ENCODE data around the gene CHST9. TPM values are rescaled to one million over a fixed set of nuclear protein-coding genes. Genes with fewer than 3 reads are reported as not detected.

CHST9 gene
- total and polyA plus RNA-seq, 3 experiments from 2014 or later, result not detected

DNA sequence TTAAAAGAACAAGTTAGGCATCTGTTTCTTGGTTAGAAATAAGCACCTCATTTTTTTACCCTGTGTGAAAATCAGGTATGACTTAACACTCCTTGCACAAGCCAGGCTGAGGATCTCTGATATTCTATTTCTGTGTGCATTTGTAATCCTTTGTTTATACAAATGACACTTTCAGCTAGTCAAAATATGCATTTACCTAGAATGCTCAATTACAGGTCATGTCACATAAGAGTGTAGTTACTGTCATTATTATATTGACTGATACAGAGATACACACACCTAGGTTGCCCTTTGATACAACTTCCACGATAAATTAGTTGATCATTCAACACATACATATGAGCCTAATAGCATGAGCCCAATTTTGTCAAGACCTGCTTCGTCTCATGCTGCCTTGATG is 144.3 kb downstream of the CHST9 start:
- no peak overlapping the region for H3K27ac ChIP-seq (ENCODE audit: low read depth, low read length)
- H3K4me1 ChIP-seq (ENCODE audit: insufficient read depth, low read length), result no peaks in the 10 kb centered on the region
- H3K9me3 ChIP-seq (ENCODE audit: low read length), result no peaks in the 10 kb centered on the region
- CTCF ChIA-PET, result no interaction called here
- H3K27me3 ChIP-seq (ENCODE audit: insufficient read depth, low read length, poor library complexity, severe bottlenecking), result no peaks in the 10 kb centered on the region
- no peak overlapping the region for H3K4me3 ChIP-seq (ENCODE audit: low read length)
- H3K4me1 Mint-ChIP-seq, result no peaks in the 10 kb centered on the region
- no peaks in the 10 kb centered on the region for H3K27me3 Mint-ChIP-seq
- POLR2A ChIA-PET, result no interaction called here
- no peaks in the 10 kb centered on the region for H3K36me3 Mint-ChIP-seq
- no peaks in the 10 kb centered on the region for H3K36me3 ChIP-seq (ENCODE audit: insufficient read depth, low read length)
- H3K9me3 Mint-ChIP-seq, result peaks cover 0 to 12% (median 7%) of the 10 kb centered on the region in 5 donors
- no peak overlapping the region for H3K27ac Mint-ChIP-seq
- no peak overlapping the region for H3K4me3 Mint-ChIP-seq
- DNase-seq, result no peak

DNA sequence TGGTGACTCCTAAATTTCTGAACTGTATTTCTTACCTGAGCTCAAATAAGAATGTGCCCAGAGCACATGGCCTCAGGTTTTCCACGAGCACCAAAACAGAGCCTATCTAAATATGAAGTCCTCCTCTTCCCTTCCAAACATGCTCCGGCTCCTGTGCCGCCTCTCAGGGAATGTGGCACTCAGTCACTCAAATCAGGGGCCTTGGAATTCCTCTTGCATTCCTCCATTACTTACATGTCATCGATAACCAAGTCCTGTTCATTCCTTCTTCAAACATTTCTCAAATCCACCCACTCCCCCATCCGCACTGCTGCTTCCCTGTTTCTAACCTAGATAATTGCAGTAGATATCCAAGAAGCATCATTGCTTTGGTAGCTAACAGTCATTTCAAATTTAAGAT is 151.4 kb downstream of the CHST9 start:
- Histone ChIP-seq H3K36me3 (ENCODE audit: insufficient read depth, low read length) (no peaks in the 10 kb centered on the region), H3K27me3 (ENCODE audit: insufficient read depth, low read length, poor library complexity, severe bottlenecking) (no peaks in the 10 kb centered on the region), H3K4me1 (ENCODE audit: insufficient read depth, low read length) (no peaks in the 10 kb centered on the region), H3K9me3 (ENCODE audit: low read length) (no peaks in the 10 kb centered on the region), H3K4me3 (ENCODE audit: low read length) (no peak overlapping the region), H3K27ac (ENCODE audit: low read depth, low read length) (no peak overlapping the region)
- ChIA-PET POLR2A (no interaction called here), CTCF (no interaction called here)
- DNase-seq, result no peak
- peaks cover 3 to 13% (median 9%) of the 10 kb centered on the region in 5 donors for H3K9me3 Mint-ChIP-seq
- no peak overlapping the region for H3K27ac Mint-ChIP-seq
- no peaks in the 10 kb centered on the region for H3K27me3 Mint-ChIP-seq
- H3K4me3 Mint-ChIP-seq, result no peak overlapping the region
- H3K36me3 Mint-ChIP-seq, result no peaks in the 10 kb centered on the region
- H3K4me1 Mint-ChIP-seq, result no peaks in the 10 kb centered on the region

DNA sequence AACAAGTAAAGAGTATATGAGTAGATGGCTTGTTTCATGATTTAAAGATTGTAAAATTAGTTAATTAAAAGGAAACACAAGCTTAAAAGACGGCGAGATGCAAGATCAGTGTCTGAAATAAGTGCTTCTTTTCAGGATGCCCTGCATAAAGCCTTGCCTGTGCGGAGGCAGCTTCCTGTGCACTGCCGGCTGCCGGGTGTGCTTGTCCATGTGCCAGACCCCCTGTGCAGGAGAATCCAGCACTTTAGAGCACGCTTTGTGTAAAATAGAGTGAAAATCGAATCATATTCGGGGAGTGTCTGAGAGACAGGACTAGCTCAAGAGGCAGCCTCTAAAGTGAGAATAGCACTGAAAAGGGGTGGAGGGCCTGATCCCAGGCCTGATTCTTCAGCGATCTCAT is 154.7 kb downstream of the CHST9 start:
- Histone ChIP-seq H3K4me3 (ENCODE audit: low read length) (no peak overlapping the region), H3K9me3 (ENCODE audit: low read length) (no peaks in the 10 kb centered on the region), H3K27ac (ENCODE audit: low read depth, low read length) (no peak overlapping the region), H3K4me1 (ENCODE audit: insufficient read depth, low read length) (no peaks in the 10 kb centered on the region), H3K27me3 (ENCODE audit: insufficient read depth, low read length, poor library complexity, severe bottlenecking) (no peaks in the 10 kb centered on the region), H3K36me3 (ENCODE audit: insufficient read depth, low read length) (no peaks in the 10 kb centered on the region)
- Mint-ChIP-seq H3K9me3 (peaks cover 3 to 16% (median 8%) of the 10 kb centered on the region in 5 donors), H3K4me1 (no peaks in the 10 kb centered on the region), H3K4me3 (no peak overlapping the region), H3K27ac (no peak overlapping the region), H3K36me3 (no peaks in the 10 kb centered on the region), H3K27me3 (no peaks in the 10 kb centered on the region)
- ChIA-PET POLR2A (no interaction called here), CTCF (no interaction called here)
- no peak for DNase-seq

DNA sequence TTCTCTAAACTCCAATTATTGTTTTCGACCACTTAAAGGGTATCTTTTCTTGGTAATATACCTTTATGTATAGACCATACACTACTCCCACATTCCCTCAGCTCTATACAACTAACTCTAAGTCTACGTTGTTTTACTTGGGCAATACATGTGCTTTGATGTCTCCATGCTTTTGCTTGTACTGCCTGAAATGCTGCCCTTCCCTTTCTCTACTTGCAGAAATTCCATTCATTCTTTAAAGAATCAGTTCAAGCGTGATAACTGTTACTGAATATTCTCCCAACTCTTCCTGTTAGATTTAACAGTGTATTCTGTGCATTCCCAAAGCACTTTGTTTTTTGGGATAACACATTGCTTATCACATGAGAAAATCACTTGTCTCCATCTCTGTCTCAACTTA is 162.6 kb downstream of the CHST9 start:
- Mint-ChIP-seq H3K4me1 (no peaks in the 10 kb centered on the region), H3K27me3 (no peaks in the 10 kb centered on the region), H3K9me3 (peaks cover 0 to 12% (median 1%) of the 10 kb centered on the region in 5 donors), H3K4me3 (no peak overlapping the region), H3K36me3 (no peaks in the 10 kb centered on the region), H3K27ac (no peak overlapping the region)
- POLR2A ChIA-PET, result no interaction called here
- H3K4me1 ChIP-seq (ENCODE audit: insufficient read depth, low read length), result no peaks in the 10 kb centered on the region
- CTCF ChIA-PET, result no interaction called here
- no peaks in the 10 kb centered on the region for H3K9me3 ChIP-seq (ENCODE audit: low read length)
- H3K27ac ChIP-seq (ENCODE audit: low read depth, low read length), result no peak overlapping the region
- DNase-seq, result no peak
- no peaks in the 10 kb centered on the region for H3K27me3 ChIP-seq (ENCODE audit: insufficient read depth, low read length, poor library complexity, severe bottlenecking)
- no peaks in the 10 kb centered on the region for H3K36me3 ChIP-seq (ENCODE audit: insufficient read depth, low read length)
- no peak overlapping the region for H3K4me3 ChIP-seq (ENCODE audit: low read length)

DNA sequence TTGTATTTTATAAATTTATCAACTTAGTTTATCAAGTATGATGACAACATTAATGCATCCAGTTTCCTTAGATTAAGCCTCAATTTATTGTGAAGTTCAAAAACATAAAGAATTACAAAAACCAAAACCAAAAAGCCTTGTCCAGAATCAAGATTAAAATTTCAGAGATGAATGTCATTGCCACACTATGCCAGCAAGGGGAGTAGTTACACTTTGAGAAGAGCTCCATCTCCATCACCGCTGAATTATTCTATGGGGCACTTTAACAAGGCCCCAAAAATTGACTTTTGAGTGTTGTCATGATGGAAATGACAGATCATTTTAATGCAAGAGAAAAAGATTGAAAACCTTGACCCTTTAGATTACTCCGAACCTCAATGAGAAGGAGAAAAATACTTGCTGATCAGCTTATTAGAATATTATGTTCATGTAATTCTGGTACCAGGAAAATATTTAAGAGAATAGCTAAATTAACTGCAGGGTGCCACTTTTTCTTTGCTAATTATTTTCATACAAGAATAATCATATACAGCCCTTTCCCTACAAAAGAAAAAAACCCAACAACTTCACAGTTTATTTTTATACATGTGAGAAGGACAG is 167.1 kb downstream of the CHST9 start:
- Mint-ChIP-seq H3K36me3 (no peaks in the 10 kb centered on the region), H3K27ac (no peak overlapping the region), H3K4me1 (no peaks in the 10 kb centered on the region), H3K27me3 (no peaks in the 10 kb centered on the region), H3K4me3 (no peak overlapping the region), H3K9me3 (peaks cover 0 to 12% (median 1%) of the 10 kb centered on the region in 5 donors)
- Histone ChIP-seq H3K36me3 (ENCODE audit: insufficient read depth, low read length) (no peaks in the 10 kb centered on the region), H3K27ac (ENCODE audit: low read depth, low read length) (no peak overlapping the region), H3K27me3 (ENCODE audit: insufficient read depth, low read length, poor library complexity, severe bottlenecking) (no peaks in the 10 kb centered on the region), H3K4me3 (ENCODE audit: low read length) (no peak overlapping the region), H3K9me3 (ENCODE audit: low read length) (no peaks in the 10 kb centered on the region), H3K4me1 (ENCODE audit: insufficient read depth, low read length) (no peaks in the 10 kb centered on the region)
- DNase-seq, result no peak
- ChIA-PET CTCF (no interaction called here), POLR2A (no interaction called here)

DNA sequence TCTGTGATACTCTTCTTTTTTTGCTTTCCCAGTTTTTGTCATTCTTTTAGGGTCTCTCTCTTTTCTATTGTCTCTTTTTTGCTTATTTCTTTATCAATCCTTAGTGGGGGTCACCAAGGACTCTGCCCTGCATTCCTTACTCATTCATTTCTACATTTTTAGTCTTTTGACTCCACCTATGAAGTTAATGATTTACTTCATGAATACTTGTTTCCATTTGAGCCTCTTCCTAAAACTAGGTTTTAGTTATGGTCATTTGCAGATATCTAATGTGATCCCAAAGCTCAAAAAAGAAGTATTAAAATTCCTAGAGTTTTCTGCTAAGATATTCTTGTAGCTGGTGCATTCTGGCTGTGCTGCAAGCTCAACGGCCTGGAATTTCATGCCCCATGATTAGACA is 170.3 kb downstream of the CHST9 start:
- DNase-seq, result no peak
- no peak overlapping the region for H3K4me3 ChIP-seq (ENCODE audit: low read length)
- Mint-ChIP-seq H3K4me1 (no peaks in the 10 kb centered on the region), H3K4me3 (no peak overlapping the region), H3K27ac (no peak overlapping the region), H3K36me3 (no peaks in the 10 kb centered on the region), H3K9me3 (peaks cover 0 to 8% (median 5%) of the 10 kb centered on the region in 5 donors), H3K27me3 (no peaks in the 10 kb centered on the region)
- ChIA-PET CTCF (no interaction called here), POLR2A (no interaction called here)
- H3K27me3 ChIP-seq (ENCODE audit: insufficient read depth, low read length, poor library complexity, severe bottlenecking), result no peaks in the 10 kb centered on the region
- H3K9me3 ChIP-seq (ENCODE audit: low read length), result no peaks in the 10 kb centered on the region
- no peak overlapping the region for H3K27ac ChIP-seq (ENCODE audit: low read depth, low read length)
- H3K4me1 ChIP-seq (ENCODE audit: insufficient read depth, low read length), result no peaks in the 10 kb centered on the region
- no peaks in the 10 kb centered on the region for H3K36me3 ChIP-seq (ENCODE audit: insufficient read depth, low read length)

DNA sequence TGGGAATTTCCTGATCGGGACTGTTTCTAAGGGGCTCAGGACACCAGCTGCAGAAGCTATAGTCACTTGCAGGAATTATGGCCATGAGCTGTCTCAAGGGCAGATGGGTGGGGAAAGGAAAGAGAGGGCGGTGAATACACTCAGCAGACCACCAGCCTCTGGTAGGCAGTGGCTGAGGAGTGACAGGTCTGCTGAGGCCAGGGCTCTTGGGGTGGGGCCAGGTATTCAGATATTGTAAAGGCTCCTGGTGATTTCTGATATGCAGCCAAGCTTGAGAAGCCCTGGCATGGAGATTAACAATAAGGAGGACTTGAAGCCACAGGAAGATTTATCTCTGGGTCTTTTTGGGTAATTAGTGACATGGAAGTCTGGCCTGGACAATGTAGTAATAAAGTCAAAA is 174.3 kb downstream of the CHST9 start:
- no peaks in the 10 kb centered on the region for H3K4me1 Mint-ChIP-seq
- no peaks in the 10 kb centered on the region for H3K27me3 Mint-ChIP-seq

DNA sequence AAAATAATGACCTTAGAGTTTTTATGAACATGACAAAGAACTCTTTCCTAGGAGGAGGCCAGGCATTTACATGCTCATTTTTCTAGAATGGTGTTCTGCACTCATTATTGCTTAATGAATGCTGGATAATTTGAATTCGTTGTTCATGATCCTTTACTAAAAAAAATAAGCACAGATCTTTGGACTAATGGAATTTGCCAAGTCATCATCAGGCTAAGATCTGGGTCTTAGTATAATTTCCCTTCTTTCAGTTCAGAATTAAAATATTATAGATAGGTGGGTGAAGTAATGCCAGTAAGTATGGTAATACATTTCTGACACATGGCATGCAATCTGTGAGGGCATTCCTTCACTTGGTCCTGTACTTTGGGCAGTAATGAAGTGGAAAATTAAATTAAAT is 175.8 kb downstream of the CHST9 start:
- Mint-ChIP-seq H3K4me3 (no peak overlapping the region), H3K27me3 (no peaks in the 10 kb centered on the region), H3K36me3 (no peaks in the 10 kb centered on the region), H3K27ac (no peak overlapping the region), H3K9me3 (peaks cover 0 to 12% (median 4%) of the 10 kb centered on the region in 5 donors), H3K4me1 (no peaks in the 10 kb centered on the region)
- H3K27me3 ChIP-seq (ENCODE audit: insufficient read depth, low read length, poor library complexity, severe bottlenecking), result no peaks in the 10 kb centered on the region
- no peaks in the 10 kb centered on the region for H3K4me1 ChIP-seq (ENCODE audit: insufficient read depth, low read length)
- H3K4me3 ChIP-seq (ENCODE audit: low read length), result no peak overlapping the region
- CTCF ChIA-PET, result no interaction called here
- no peak for DNase-seq
- H3K36me3 ChIP-seq (ENCODE audit: insufficient read depth, low read length), result no peaks in the 10 kb centered on the region
- H3K27ac ChIP-seq (ENCODE audit: low read depth, low read length), result no peak overlapping the region
- H3K9me3 ChIP-seq (ENCODE audit: low read length), result no peaks in the 10 kb centered on the region
- POLR2A ChIA-PET, result no interaction called here

More for the DNA sequence above, 174.3 kb downstream of the CHST9 start:
- Histone ChIP-seq H3K9me3 (ENCODE audit: low read length) (no peaks in the 10 kb centered on the region), H3K27me3 (ENCODE audit: insufficient read depth, low read length, poor library complexity, severe bottlenecking) (no peaks in the 10 kb centered on the region), H3K36me3 (ENCODE audit: insufficient read depth, low read length) (no peaks in the 10 kb centered on the region), H3K4me3 (ENCODE audit: low read length) (no peak overlapping the region), H3K27ac (ENCODE audit: low read depth, low read length) (no peak overlapping the region), H3K4me1 (ENCODE audit: insufficient read depth, low read length) (no peaks in the 10 kb centered on the region)
- ChIA-PET CTCF (no interaction called here), POLR2A (no interaction called here)
- no peak overlapping the region for H3K4me3 Mint-ChIP-seq
- DNase-seq, result no peak
- H3K9me3 Mint-ChIP-seq, result peaks cover 0 to 12% (median 4%) of the 10 kb centered on the region in 5 donors
- no peaks in the 10 kb centered on the region for H3K36me3 Mint-ChIP-seq
- H3K27ac Mint-ChIP-seq, result no peak overlapping the region

DNA sequence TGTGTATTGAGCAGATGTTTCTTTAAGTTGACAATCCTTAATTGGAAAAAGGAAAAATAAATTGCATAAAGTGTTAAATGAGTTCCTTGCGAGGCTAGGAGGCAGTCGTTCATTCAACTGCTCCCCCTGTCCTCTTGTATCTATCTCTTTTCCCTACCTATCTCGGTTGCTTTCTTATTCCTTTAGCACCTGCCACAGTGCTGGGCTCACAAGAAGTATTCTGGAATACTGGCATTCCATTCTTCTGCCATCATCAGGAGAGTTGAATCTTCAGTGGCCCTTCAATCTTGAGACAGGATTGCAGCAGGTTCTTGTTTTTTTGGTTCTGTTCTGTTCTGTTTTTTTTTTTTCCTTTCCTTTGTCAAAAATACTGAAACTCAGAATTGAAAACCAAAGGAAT is 176.5 kb downstream of the CHST9 start:
- H3K9me3 Mint-ChIP-seq, result peaks cover 2 to 15% (median 4%) of the 10 kb centered on the region in 5 donors
- H3K4me1 Mint-ChIP-seq, result no peaks in the 10 kb centered on the region
- ChIA-PET POLR2A (no interaction called here), CTCF (no interaction called here)
- no peak overlapping the region for H3K4me3 Mint-ChIP-seq
- H3K36me3 ChIP-seq (ENCODE audit: insufficient read depth, low read length), result no peaks in the 10 kb centered on the region
- no peak overlapping the region for H3K27ac ChIP-seq (ENCODE audit: low read depth, low read length)
- no peaks in the 10 kb centered on the region for H3K4me1 ChIP-seq (ENCODE audit: insufficient read depth, low read length)
- H3K27me3 ChIP-seq (ENCODE audit: insufficient read depth, low read length, poor library complexity, severe bottlenecking), result no peaks in the 10 kb centered on the region
- H3K36me3 Mint-ChIP-seq, result no peaks in the 10 kb centered on the region
- no peak for DNase-seq
- H3K4me3 ChIP-seq (ENCODE audit: low read length), result no peak overlapping the region
- no peak overlapping the region for H3K27ac Mint-ChIP-seq
- H3K27me3 Mint-ChIP-seq, result no peaks in the 10 kb centered on the region
- no peaks in the 10 kb centered on the region for H3K9me3 ChIP-seq (ENCODE audit: low read length)
